GM19452 (cell line): Measurements from ENCODE around the gene DLGAP1.
A peak's percentile ranks its signal among the peaks of the same experiment; 100 is the strongest.
"Not testable (repeated sequence)": the region's sequence is repeated elsewhere in the genome, so short reads cannot be mapped to it uniquely, and the experiment has no call there.

Experiments used
- ATAC-seq: cut with Tn5 transposase; IDR thresholded peaks from one replicate; pipeline ENCODE4 v1.9.1; 2021; ENCODE audit not compliant: unreplicated experiment

The DLGAP1 gene

GRCh38 chr18:3615374-3615985, 839.6 kb downstream of the DLGAP1 start:
- ATAC-seq, result no peak

DNA sequence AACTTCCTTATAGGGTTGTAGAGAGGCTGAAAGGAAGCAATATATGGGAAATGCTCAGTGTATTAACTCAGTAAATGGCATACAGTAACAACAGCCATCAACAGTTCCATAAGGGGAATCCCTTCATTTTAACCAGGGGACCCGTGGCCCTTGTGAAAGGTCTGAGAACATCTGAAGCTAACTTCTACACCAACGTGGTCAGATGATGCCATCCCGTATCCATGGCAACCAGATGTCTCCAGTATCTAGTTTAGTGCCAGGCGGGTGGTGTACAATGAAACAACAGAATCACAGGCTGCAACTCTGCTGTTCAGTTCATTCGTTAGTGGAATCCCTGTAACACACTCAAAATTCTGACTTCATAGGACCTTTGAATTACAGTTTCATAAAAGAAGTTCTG, 842.8 kb downstream of the DLGAP1 start:
- no peak for ATAC-seq

DNA sequence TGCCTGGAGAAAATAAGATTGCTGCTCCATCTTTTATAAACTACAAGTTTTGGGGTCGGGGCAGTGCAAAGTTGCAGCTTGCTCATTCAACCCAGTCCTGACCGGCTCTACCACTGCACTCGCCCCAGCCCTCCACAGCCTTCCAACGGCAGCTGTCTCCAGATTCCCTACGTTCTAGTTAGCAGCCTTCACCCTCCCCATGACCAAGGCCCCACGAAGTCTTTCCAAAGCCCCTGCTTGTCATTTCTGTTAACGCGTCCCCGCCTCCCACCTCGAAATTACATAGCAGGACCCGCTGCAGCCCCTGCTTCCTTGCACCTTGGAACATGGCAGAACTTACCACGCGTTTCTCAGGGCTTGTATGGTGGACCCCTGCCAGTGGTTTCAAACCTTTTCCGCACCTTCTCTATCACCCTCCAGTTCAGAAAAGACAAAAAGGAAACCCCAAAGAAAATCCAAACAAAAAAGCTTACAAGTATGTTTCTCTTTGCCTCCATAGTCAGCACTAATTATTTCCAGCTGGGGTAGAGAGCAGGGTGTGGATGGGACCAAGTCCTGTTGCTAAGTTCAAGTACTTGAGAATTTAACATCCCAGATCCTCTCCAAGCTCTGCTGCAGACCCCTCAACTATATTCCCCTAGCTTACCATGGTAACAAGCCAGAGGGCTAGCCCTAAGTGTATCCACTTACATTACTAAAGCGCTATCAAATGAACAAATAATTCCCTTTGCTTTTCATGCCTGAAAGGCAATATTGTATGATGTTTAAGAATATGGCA, 843.6 kb downstream of the DLGAP1 start:
- ATAC-seq, result no peak

DNA sequence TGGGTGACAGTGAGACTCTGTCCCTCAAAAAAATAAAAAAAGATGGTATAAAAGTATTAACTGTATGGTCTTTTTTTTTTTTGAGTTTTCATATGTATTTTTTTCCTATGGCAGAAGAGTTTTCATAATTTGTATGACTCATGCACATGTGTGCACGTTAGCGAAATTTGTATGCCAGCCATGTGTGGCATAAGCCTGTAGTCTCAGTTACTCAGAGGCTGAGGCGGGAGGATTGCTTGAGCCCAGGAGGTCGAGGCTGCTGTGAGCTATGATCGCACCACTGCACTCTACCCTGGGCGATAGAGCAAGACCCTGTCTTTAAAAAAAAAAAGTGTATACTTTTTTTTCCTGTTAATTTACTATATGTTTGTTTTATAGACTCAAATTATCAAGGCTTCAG, 844.3 kb downstream of the DLGAP1 start:
- no peak for ATAC-seq

- no peak for ATAC-seq
These were observed 844.9 kb downstream of the DLGAP1 start for GRCh38 chr18:3610188-3610708.

DNA sequence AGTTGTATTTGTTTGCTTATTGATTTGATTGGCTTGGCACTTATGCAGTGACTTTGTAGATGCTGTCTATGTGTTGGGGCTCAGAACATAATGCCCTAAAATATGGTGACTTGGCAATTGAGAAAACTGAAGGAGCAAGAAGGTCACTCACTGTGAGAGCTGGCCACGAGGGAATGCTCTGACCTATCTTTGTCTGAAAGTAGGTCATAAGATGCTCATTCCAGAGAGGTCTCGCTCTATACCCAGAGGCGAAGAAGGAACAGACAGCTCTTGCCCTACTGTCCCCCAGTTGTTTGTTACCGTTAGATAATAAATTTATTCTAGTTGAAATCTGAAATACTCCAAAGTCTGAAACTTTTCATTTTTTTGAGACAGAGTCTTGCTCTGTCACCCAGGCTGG, 846.6 kb downstream of the DLGAP1 start:
- ATAC-seq, result no peak

GRCh38 chr18:3608099-3608453, 847.0 kb downstream of the DLGAP1 start:
- ATAC-seq, result not testable (repeated sequence)

- no peak for ATAC-seq
These were observed 847.6 kb downstream of the DLGAP1 start for GRCh38 chr18:3607309-3608098.

DNA sequence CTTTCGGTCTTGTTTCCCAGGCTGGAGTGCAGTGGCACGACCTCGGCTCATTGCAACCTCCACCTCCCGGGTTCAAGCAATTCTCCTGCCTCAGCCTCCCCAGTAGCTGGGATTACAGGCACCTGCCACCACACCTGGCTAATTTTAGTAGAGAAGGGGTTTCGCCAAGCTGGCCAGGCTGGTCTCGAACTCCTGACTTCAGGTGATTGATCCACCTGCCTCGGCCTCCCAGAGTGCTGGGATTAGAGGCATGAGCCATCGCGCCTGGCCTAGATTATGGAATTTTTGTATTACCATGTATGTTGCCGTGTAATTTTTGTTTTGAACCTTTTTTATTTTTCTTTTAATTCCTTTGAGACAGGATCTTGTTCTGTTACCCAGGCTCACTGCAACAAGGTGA, 848.2 kb downstream of the DLGAP1 start:
- not testable (repeated sequence) for ATAC-seq

DNA sequence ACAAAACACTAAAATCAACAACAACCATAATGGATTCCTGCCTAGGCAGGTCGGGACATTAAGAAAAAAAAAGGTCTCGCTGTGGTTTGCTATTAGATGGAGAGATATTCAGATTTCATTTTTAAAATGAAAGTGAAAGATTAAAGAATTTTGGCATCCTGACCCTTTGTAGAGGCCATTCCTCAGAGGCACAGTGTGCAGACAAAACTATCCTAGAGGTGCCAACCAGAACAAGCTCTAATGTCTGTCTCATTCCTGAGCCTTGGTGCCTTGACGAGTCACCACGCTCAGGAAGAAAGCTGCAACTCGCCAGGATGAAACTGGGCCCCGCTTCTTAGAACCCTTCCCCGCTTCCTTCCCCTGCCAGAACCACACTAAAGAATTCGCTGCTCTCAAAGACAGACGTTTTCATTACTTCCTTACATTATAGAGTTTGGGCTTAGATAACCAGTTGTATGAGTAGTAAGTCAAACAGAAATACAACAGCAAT, 849.1 kb downstream of the DLGAP1 start:
- no peak for ATAC-seq

GRCh38 chr18:3605486-3605952, 849.6 kb downstream of the DLGAP1 start:
- ATAC-seq, result no peak

DNA sequence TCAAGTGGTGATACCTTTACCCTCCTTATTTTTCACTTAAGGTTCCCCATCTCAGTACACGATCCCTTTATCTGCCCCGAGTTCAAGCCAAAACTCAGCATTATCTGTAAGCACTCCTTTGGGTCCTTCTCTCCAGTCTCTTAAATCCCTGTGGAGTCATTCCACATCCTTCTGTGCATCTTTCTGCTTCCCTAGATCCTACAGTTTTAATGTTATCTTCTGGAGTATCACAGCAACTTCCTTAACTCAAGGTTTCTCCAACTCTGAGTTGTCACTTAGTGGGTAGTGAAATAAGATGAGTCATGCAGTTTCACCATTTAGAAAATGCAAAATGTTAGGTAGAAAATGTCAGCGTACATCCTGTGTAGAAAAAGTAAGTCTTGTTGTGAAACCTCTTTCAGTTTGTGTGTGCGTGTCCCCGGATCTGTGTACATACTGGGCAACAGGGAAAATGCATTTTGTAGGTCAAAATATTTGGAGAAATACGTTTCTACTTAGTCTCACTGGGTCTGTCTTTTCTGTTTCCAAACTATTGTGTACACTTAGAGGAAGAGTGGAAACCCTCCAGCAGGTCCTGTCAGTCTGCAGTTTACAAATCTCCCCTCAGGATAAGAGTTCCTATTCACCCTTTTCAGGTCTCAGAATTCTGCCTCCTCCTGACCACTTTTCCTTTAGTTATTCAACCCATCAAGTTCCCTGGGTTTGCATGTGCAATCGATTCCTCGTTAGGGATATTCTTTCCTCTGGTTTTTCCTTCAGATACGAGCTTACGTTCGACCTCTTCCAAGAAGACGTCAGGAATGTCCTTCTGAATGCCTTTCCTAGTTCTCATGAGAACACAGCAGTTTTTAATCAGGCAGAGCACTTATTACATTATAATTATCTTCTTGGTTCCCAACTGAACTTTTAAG, 850.4 kb downstream of the DLGAP1 start:
- ATAC-seq, result peak; percentile 90

GRCh38 chr18:3604235-3604497, 850.9 kb downstream of the DLGAP1 start:
- no peak for ATAC-seq

DNA sequence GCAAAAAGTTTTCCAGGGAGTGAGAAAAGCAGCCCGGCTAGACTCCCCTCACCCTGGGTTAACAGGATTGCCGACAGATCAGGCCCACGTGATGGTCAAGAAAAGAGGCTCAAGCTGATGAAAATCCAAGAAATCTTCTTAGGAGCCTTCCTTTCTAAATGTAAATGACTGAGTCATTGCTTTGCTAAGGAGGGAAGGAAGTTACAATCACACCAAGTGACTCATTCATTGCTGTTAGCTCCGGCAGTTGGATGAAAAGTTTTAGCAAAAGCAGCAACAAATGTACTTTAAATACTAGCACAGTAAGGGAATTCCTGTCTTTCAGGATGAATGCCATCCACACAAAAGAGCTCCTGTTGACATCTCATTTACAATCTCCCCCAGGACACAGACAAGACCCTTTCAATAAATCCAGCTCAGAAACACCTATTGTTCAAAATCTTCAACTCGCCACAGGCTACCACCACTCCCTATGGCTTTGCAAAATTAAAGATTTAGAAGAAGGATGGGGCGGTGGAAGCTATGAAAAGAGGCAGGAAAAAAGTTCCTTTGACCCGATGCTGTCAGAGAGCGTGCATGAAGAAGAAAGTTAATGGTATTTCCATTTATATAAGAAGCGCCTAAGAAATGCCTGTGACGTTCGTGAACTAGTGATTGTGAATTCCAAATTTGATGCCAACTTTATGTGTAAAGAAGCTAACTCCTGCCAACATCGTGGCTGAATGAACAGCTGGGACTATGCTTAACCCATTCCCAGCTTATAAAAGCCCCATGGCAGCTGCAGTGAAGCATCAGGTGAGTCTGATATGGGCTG, 851.5 kb downstream of the DLGAP1 start:
- ATAC-seq, result no peak

DNA sequence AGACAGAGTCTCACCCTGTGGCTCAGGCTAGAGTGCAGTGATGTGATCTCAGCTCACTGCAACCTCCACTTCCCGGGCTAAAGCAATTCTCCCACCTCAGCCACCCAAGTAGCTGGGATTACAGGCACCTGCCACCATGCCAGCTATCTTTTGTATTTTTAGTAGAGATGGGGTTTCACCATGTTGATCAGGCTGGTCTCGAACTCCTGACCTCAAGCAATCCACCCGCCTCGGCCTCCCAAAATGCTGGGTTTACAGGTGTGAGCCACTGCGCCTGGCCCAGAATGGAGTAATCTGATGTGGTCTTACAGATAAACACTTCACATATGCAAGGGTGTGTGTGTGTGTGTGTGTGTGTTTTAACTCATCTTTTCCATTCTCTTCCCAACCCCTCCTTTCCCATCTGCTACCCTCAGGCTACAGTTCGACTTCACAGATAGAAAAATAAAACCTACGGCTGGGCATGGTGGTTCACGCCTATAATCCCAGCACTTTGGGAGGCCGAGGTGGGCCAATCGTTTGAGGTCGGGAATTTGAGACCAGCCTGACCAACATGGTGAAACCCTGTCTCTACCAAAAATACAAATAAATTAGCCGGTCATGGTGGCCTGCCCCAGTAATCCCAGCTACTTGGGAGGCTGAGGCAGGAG, 853.9 kb downstream of the DLGAP1 start:
- not testable (repeated sequence) for ATAC-seq

GRCh38 chr18:3599861-3600260, 855.2 kb downstream of the DLGAP1 start:
- ATAC-seq, result no peak

- ATAC-seq, result no peak
These were observed 855.9 kb downstream of the DLGAP1 start for GRCh38 chr18:3599195-3599594.

DNA sequence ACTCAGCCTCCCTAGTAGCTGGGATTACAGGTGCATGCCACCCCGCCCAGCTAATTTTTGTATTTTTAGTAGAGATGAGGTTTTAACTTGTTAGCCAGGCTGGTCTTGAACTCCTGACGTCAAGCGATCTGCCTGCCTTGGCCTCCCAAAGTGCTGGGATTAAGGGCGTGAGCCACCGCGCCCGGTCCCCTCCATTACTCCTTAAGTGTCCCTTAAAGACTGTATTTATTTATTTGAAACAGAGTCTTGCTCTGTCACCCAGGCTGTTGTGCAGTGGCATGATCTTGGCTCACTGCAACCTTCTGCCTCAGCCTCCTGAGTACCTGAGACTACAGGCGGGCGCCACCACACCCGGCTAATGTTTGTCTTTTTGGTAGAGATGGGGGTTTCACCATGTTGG, 856.5 kb downstream of the DLGAP1 start:
- ATAC-seq, result no peak
